Superior temporal gyrus (tissue), 1 donor: ENCODE data around the gene NLN.
"Not testable (repeated sequence)": the region's sequence is repeated elsewhere in the genome, so short reads cannot be mapped to it uniquely, and the experiment has no call there.

Experiments
- DNase-seq: peaks from one replicate; pipeline ENCODE4 v3.0.0-alpha.2; 2016; ENCODE audit errors: extremely low spot score

The NLN gene

DNA sequence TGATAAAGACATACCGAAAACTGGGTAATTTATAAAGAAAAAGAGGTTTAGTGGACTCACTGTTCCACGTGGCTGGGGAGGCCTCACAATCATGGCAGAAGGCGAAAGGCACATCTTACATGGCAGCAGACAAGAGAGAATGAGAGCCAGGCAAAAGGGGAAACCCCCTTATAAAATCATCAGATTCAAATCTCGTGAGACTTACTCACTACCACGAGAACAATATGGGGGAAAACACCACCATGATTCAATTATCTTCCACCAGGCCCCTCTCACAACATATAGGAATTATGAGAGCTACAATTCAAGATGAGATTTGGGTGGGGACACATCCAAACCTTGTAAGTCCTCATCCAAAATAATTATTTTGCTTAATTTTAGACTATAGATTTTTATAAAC lies 149.8 kb downstream of the NLN start:
- DNase-seq = not testable (repeated sequence)

DNA sequence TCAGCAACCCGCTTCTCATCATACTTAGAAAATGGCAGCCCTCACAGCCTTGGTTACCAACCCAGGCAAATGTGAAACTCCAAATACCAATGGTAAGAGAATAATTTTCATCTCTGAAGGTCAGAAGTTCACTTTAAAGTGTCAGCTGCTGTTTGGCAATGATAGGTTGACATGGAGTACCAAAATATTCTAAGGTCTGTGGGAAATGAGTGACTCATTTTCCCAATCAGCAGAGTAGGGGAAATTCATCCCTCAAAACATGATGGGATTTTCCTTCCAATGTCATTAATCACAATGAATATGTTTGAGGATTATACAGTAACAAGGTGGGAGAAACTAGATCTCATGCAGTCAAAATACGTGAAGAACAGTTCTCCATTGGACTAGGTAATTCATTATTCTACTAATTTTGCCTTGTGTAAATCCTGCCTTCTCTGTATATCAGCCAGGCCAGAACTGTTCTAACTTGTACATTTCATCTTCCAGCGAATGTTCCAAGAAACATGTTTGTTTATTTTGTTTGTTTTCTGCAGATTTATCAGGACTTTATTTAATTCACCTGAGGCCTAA lies 151.3 kb downstream of the NLN start:
- no peak for DNase-seq

DNA sequence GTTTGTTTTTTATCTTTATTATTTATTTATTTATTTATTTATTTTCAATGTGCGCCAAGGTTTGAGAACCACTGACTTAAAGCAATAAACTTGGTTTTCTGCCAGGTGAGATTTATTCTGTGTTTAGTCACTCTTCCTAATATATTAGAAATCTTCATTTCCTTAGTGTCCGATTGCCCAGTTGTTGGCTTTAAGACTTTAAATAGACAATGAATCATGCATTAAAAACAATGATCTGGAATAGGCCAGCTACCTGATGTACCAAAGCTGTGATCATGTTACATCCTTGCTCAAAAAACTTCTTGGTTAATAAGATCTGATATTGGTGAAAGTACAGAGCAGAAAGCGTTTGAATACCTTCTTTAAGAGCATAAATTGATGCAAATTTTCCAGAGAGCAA lies 152.2 kb downstream of the NLN start:
- no peak for DNase-seq

DNA sequence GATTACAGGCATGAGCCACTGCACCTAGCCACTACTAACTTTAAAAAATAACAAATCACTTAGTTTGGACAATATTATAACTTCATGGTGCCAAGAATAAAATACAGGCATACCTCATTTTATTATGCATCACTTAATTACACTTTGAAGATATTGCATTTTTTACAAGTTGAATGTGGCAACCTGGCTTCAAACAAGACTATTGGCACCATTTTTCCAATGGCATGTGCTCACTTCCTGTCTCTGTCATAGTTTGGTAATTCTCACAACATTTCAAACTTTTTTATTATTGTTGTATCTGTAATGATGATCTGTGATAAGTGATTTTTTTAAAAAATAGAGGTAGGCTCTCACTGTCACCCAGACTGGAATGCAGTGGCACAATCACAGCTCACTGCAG lies 154.5 kb downstream of the NLN start:
- DNase-seq = no peak

DNA sequence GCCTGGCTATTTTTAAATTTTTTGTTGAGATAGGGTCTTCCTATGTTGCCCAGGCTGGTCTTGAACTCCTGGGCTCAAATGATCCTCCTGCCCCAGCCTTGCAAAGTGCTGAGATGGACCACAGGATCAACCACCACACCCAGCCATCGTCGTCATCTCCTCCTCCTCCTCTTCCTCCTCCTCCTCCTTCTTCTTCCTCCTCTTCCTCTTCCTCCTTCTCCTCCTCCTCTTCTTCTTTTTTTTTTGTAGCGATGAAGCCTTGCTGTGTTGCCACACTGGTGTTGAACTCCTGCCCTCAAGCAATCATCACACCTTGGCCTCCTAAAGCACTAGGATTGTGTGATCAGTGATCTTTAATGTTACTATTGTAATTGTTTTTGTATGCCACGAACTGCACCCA lies 155.0 kb downstream of the NLN start:
- no peak for DNase-seq
